Endometrium (tissue), 2 donors: ENCODE measurements around the gene IKBKE.

Experiments
- FAIRE-seq: peaks from 2 replicates; lab custom pipeline; 2012; peaks lifted over from hg19 to GRCh38; lab: Jason Lieb, UNC
- donor health status: control.
- donor health status: control.

Gene IKBKE

DNA sequence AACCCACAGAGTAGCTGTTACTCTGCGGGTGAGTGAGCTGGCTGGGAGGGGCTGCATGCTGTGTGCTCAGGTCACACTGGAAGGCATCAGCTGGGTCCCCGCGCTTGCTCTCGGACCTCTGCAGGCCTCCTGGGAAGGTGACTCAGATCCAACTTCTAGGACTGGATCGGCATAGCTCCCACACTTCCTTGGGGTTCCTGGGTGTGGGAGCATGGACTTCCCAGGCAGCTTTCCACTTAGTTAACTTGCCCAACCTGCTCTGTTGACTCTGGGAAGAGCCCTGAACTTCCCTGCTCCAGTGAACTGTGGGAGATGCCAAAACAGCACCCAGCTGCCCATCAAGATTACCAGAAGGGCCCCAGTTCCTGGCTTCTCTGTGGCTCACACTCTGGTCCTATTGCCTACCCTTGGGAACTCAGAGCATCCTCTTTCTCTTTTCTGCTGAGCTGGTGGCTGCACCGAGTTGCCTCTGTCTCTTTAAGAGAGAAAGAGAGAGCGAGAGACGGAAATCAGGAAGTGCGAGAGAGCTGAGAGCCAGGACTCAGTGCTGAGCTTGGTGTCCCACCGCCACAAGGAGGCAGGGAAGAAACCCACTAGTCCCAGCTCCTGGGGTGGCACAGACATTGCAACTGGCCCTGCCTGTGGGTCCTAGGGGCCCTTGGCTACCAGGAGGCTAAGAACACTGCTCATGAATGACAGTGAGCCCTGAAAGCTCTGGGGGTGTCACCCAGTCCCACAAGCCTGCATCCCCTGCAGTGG lies at the start of gene IKBKE:
Gene IKBKE, plus strand, starts transcription at position 544 of the 759 bp plus-strand sequence. CDS start 2,752 bp downstream, outside the sequence.
- FAIRE-seq: no peak

DNA sequence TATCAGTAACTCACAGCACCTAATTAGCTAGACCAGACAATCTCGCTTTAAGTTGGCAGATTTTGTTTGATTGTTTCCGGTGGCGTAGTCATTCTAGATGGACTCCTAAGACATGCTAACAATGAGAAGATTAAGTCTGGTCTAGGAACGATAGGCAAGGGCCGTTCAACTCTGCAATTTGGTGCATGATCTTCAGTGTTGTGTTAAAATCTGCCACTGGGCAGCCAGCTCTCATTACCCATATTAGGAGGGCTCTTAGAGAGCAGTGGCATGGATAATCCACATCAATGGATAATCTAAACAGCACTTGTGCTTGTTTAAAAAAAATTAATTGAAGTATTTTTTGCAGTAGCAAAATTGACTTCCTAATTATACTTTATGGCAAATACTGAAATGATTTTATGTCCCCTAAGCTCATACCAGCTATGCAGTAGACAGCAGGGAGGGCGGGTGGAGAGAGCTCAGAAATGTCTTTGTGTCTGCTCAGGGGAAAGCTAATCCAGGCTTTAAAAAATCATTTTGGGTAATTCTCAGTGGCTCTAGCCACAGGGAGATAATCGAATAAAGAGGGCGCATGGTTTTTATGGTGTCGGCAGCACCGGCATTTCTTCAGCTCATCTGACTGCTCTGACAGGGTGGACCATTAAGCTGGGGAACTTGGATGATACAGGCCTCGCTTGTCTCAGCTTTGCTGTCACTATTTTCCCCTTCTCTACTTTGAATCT lies 48.5 kb upstream of the IKBKE start:
- FAIRE-seq: no peak

DNA sequence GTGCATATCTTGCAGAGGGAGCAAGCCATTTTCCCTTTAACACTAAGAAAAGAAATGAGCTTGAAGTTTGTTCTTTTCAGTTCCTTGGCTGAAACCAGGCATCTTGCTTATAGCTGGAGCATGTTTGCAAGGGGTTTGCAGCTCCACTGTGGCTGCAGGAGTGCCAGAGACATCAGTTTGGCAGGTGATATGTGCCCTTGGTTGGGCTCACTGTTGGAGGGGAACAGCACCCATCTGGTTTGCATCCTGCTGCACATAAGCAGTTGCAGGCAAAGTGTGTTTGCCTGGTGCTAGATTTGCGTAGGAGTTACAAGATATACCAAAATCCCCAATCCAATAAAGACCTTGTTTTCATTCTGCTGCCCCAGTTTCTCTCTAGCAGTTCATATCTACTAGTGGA lies 47.8 kb upstream of the IKBKE start:
- FAIRE-seq: no peak

DNA sequence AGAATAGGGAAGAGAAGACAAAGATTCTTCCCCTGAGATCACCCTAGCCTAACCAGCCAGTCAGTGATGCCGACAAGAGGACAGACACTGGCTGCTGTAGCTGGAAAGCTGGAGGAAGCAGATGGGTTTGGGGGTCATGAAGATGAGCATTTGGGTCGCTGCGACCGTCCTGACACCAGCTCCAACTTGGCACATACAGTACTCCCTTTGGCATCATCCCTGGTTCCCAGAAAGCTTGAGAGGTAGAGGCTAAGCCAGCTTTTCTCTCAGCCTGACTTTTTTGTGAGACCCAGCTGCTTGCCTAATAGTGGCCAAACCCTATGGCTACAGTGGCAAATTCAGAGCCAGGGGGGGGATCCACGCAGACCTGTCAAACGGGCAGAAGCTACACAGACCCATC lies 43.0 kb upstream of the IKBKE start:
- FAIRE-seq: no peak

DNA sequence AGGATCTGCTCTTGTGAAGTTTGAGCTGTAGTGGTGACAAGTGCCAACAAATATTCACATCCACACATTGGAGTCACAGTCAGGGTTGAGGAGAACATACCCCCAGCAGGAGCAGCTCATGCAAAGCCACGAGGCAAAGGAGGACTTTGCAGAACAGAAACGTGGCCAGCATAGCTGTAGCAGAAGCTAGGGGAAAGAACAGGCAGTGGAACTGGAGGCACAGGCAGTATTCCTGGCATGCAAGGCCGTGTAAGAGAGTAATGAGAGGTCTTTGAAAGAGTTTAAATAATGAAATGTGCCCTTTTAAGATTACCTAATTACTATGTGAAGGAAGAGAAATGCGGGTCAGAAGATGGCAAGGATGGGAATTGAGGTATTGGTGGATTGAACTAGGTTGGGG lies 40.9 kb upstream of the IKBKE start:
- no peak for FAIRE-seq

DNA sequence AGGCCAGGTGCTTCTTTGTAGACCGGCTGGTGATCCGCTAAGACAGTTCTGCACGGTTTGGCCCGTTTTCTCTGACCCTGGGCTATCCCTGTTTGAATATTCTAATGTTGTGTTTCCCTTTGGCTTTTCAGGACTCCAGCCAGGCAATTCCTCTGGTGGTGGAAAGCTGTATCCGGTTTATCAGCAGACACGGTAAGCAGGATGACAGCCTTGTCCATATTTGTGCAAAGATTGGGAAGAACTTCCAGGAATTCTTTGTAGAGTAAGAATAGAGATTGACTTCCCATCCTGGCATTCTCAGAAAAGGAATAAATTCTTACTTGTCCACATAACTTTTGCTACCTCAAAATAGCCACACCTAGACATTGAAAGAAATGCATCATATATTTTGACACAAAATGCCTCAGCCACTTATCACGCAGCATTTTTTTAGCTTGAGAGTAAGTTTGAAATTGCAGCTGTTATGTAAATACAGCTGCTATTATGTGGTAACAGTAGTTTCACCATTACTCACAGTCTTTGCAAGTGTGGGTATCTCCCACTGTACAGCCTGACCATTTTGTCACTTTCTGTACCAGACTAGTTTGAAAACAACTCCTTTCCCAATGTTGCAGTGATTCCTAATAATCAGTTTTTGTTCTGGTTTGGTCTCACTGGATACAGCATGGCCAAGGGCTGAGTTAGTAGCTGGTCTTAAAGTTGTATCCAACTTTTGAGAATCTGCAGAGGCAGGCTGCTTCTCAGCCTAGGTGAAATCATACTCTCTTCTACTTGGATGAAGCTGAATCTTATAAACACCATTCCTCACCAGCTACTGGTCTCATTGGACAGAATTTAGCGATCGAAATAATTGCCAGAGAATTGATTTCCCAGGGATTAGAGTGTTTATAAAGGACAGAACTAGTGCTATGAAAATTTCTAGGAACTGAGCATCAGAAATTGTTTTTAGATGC lies 40.0 kb upstream of the IKBKE start:
- FAIRE-seq: no peak

DNA sequence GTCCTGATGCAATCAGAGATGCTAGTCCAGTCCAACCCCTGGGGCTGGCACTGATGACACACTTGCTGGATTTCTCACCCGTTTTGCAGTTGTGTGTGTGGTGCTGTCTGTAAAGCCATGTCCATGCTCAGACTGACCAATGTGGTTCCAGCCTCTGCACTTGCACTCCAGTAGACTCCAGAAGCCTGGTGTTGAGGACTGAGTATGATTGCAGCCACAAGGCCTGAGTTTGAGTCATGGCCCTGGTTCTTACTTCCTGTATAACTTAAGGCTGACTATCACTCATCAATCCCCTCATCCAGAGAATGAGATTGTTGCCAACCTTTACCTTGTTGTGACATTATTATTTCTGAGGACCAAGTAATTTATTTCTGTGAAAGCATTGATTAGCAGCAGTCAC lies 34.8 kb upstream of the IKBKE start:
- FAIRE-seq: no peak

DNA sequence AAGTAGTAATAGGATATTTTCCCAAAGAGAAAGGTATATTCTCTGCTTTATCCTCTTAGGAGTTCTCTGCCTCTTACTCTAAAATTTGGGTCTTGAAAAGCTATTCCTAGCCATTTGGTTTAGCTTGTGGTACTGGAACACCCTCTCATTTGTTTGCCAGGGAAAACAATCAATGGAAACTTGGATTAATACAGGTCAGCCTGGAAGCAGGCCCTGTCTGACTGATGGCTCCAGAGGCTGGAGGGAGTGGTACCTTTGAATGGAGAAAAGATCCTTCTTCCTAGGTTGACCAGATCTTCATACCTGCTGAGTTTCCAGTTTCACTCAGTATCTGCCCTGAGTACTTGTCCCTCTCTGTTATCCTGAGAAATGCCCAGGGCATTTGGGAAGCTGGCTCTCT lies 31.7 kb upstream of the IKBKE start:
- no peak for FAIRE-seq

DNA sequence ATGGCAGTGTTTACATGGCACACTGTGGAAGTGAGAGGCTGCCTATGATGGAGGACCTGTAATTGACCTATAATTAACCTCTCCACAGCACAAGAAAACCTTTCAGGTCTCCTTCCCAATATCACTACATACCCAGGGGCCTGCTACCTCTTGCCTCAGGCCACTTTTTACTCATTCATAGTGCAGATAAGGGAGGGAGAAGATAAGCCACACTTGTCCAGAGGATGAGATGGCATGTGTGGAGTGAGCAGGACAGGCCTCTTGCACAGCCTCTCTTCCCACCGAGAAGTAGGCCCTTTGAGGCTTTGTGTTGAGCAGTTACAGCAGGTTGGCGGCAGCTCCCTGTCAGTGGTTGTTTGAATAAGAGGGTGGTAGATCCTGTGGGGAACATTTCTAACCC lies 31.1 kb upstream of the IKBKE start:
- no peak for FAIRE-seq

DNA sequence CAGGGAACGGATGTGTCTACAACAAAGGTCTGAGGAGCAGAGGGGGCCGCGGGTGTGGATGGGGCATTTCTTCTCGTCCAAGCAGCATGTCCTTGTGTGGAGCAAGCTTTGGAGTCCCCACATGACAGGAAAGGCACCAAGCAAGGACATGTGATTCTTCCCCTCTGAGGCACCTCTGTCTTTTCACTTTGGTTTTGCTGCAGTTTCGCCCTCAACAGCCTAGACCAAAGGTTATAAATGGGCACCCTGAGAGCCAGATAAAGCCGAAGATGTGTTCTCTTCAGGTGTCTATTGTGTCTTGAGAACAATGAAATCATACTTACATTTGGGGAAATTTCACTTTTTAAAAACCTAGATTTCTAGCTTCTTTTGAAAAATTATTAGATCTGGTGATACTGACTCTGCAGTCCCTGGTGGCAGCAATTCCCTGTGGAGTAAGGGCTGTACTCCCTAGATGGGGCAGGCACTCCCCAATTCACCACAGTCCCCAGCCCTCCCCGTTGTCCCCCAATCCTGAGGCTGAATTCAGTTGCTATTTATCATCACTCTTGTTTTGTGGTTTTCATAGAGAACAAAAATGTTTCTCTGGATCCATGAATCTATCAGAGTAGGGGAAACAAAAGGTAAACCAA lies 28.8 kb upstream of the IKBKE start:
- no peak for FAIRE-seq

DNA sequence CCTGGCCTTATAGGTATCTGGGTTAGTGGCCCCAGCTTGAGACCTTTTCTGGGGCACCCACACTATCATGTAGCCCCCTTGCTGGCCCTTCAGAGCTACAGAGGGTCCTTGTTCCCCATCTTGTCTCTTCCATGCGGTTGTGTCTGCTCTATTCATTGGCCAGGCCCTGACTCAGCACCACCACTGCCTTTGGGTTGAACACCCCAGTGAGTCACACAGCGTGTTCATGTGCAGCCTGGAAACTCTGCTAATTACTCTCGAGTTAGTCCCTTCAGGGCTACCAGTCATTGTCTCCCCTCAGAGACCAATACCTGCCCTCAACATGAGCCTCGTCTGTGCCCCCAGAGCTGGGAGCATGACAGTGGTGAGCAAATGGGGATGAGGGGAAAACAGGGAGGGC lies 28.2 kb upstream of the IKBKE start:
- no peak for FAIRE-seq

DNA sequence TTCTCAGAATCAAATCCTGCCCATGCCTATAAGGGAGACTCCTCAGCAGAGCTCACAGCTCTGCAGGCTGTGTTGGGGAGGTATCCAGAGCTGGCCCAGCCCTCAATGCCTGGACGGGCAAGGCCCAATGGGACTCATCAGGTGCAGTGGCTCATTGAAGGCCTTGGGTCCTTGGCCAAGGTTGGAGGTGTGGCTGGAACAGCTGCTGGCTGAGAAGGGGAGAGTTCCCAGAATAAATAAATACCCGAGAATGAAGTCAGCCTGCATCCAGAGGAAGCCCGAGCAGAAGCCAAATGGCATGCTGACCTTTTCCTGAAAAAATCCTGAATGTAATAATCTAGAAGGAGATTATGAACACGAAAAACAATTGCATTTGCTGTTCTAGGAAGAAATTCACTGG lies 25.2 kb upstream of the IKBKE start:
- FAIRE-seq: no peak

DNA sequence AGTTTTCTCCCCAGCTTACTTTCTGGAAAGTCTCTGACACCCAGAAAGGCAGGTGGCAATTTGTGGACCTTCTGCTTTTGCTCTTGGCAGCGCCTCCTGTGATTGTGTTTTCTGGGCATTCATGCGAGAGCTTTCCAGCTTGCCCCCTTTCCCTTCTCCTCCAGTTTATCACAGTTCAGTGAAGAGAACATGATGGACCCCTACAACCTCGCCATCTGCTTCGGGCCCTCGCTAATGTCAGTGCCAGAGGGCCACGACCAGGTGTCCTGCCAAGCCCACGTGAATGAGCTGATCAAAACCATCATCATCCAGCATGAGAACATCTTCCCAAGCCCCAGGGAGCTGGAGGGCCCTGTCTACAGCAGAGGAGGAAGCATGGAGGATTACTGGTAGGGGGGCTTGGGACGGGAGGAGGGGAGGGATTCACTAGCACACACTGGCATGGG lies 24.3 kb upstream of the IKBKE start:
- FAIRE-seq: no peak

DNA sequence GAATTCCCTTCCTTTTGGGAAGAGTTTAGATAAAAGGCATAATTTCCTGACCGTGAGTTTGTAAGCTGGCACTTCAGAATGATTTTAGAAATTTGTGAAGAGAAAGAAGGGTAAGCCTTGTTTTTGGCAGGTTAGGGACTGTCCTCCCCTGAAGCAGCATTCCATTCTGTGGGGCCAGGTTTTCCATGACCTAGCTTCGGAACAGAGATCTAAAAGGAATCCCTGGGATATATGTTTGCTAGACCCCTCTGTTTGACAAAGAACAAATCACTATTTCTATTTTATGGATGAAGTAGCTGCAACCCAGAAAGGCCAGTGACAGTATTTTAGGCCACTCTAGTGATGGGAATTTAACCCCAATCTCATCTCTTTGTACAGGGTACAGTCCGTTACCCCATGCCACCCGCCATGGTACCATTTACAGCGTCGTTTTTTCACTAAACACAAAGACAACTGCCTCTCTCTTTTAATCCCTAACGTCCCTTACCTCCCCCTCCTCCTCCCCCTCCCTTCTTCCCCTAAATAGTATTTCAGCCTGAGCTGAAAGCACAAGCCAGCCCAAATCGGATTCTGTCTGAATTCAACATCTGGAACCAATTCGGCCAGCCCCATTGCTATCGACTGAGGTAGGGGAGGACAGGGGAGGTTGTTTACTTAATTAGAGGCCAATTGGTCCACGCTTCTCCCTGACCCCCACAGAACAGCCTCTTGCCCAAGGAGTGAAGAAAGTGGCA lies 23.4 kb upstream of the IKBKE start:
- FAIRE-seq: no peak

DNA sequence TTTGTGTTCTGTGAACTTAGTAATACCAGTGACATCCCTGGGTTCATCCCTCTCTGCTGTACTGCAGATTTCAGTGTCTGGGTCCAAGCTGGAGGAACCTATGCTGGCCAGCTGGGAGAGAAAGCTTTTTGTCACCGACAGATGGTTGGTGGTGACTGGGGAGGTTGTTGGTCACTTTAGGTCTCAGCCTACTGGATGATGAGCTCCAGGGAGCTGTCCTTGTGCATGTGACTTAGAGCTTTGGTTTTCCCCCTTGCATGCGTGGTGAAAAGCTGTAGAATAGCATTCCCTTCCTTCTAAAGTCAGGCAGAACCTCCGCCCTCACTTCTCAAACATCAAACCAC lies 22.9 kb upstream of the IKBKE start:
- no peak for FAIRE-seq

DNA sequence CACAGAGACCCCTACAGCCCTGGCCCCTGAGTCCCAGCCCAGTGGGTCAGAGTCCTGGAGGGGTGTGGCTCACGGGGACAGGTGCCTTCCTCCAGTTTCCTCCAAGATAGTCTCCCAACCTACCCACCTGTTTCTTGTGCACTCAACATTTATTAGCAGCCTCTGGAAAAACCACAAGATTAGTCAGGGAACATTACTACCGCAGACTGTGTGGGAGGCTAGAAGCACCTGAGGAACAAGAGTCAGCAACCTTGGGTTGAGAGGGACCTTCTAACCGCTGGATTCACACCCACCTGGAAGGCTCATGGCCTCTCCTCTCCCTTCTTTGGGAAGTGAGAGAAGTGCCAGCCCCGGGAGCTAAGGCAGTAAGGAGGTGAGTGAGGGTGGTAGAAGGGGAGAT lies 22.5 kb upstream of the IKBKE start:
- FAIRE-seq: no peak

DNA sequence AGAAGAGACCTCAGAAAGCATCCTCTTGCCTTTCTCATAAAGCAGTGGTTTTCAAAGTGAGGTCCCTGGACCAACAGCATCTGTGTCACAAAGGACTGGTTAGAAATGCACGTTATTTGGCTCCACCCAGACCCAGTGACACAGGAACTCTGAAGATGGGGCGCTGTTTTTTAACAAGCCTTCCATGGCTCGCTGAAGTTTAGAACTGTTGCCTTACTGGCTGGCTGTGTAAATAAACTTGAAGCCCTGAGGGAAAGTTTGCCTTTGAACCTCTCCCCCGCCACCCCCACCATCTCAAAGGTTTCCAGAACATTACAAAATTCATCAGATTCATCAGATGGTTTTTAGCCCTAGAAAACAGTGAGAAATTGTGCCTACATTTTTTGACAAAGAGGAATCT lies 21.8 kb upstream of the IKBKE start:
- FAIRE-seq: no peak

DNA sequence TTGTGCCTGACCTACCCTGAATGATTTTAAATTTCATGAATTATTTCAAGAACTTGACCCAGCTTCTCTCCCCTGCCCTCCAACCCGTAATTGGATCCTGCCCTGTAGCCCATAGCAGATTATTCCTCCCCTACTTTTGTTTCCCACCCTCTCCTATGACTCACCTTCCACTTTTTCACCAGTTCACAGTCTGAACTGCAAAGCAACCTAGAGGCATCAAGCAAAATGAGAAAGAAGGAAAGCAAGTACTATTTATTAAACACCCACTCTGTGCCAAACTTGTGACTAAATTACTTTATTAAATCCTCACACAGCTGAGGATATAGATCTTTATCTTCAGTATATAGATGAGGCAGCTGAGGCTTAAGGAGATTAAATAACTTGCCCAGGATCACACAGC lies 20.7 kb upstream of the IKBKE start:
- FAIRE-seq: no peak

DNA sequence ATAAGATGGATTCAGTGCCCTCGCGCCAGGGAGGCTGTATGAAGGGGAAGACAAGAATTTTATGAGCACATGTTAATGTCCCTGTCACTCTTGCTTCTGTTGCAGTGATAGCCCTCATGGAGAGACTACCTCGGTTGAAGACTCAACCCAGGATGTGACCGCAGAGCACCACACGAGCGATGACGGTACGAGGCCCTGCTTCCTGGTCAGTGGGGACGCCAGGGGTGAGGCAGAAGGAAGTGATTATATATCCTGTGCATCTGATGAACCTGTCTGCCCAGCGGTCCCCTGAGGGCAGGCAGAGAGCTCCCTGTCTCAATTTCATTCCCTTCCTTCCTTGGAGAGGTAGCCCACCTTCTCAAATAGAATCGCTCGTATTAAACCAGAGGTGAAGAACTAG lies 20.0 kb upstream of the IKBKE start:
- no peak for FAIRE-seq

DNA sequence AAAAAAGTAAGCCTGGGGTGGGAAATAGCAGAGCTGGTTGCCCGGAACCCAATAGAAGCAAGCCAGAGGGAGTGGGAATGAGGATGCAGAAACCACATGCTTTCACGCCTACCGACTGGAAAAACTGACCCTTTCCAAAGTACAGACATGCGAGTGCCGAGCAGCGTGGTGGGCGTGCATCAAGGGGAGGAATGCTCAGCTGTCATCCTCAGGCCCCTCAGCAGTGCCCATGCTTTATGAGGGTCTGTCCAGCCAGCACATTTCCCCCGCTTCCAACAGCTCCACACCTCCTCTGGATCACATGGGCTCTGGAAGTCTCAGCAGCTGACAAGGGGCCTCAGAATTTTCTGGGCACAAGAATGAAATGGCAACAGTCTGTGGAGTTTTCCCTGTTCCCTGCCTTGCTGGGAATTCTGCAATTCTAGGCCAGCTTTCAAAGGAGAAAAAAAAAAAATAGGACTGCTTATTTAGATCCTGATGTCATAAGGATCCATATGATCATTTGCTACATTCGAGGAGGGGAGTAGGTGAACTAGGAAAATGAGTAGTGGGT lies 19.1 kb upstream of the IKBKE start:
- no peak for FAIRE-seq

DNA sequence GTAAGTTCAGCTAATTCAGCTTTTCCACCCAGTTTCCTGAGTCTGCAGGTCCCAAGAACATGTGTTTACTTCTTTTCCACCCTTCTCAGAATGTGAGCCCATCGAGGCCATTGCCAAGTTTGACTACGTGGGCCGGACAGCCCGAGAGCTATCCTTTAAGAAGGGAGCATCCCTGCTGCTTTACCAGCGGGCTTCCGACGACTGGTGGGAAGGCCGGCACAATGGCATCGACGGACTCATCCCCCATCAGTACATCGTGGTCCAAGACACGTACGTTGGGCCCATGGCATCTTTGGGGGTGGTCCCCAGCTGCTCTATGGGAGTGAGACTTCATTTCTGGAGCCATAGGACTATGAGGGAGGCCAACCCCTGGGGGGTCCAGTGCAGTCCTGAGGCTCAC lies 17.2 kb upstream of the IKBKE start:
- FAIRE-seq: no peak
